Occipital lobe (tissue), 2 donors: ENCODE data around the gene ACAP2. TPM values are rescaled to one million over a fixed set of nuclear protein-coding genes. Genes with fewer than 3 reads are reported as not detected.
"Not testable (repeated sequence)": the region's sequence is repeated elsewhere in the genome, so short reads cannot be mapped to it uniquely, and the experiment has no call there.

Experiments
- DNase-seq: peaks from one replicate; lab custom pipeline; 2025; lab: John Stamatoyannopoulos, UW
- total RNA-seq: library from RNA; depleted of rRNA; stranded (reverse); fragments of >200 nt; gene quantifications from one replicate; pipeline ENCODE4 v1.2.3, GENCODE V29; 2014

Gene ACAP2
- total RNA-seq, 1 donor from 2014 or later = 199 TPM

GRCh38 chr3:195247086-195247862, 195.5 kb downstream of the ACAP2 start:
- no peak for DNase-seq

DNA sequence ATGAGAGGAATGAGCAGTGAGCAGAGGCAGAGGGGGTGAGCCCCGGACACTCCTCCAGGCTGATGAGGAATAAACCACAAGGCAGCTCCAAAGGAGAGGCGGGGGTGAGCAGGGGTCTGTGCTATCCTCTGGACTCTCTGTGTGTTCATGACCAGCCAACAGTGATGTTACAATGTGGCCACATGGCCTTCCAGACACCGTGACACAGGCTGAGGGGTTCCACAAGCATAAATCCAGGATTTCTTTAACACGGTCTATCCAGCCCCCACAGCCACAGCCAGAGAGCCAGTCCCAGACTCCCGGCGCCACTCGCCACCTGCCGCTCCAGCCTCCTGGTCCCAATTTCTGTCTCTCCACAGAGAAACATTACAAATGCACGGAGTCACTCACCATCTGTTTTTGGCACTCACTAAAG, 196.2 kb downstream of the ACAP2 start:
- no peak for DNase-seq

GRCh38 chr3:195245531-195245951, 197.3 kb downstream of the ACAP2 start:
- no peak for DNase-seq

DNA sequence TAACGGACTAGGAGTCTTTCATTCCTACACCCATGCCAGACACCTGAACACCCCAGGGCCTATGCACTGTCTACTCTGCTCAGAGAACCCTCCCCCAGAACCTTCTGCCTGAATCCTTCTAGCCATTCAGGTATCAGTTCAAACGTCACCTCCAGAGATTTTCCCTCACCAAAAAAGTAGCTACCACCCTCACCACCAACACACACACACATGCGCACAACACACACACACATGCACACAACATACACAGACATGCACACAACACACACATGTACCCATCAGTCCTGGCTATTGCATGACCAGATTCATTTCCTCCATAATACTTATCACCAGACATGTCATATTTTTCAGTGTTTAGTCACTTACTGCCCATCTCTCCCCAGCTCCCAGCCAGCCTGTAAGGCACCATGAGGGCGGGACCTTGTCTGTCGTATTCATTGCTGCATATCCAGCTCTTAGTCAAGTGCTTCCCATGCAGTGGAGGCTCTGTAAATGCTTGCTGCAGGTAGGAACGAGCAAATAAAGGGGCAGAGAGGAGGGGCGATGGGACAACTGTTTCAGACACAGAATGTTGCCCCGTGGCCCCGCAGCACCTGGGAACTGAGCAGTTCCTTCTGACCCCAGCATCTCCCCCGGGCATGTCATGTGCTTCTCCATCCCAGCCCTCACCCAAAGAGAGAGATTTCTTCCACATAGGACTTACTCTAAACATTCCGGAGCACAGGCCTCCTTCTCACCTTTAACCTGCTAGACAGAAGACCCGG, 201.0 kb downstream of the ACAP2 start:
- no peak for DNase-seq

GRCh38 chr3:195240939-195241338, 201.9 kb downstream of the ACAP2 start:
- DNase-seq = no peak

DNA sequence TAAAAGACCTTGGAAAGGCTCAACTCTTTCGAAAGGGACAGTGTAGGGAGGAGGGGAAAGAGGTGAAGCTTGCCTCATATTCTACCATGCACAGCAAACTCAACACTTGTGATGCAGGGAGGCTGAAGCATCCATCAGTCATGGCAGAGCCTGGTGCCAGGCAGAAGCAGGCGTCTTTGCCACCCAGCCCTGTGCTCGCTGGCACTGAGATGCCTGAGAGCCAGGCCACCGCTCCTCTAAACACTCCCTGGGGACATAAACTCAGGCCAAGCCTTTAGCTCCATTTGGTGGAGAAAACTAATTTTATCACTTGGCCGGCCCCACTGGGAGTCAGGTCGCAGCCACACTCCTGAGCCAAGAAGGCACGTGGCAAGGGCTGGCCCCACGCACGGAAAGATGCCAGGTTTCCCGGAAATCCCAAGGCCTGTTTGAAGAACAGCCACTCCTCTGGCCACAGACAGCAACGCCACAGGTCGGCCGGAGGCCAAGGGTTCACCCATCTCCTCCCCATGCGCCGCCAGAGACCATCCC, 202.6 kb downstream of the ACAP2 start:
- no peak for DNase-seq

DNA sequence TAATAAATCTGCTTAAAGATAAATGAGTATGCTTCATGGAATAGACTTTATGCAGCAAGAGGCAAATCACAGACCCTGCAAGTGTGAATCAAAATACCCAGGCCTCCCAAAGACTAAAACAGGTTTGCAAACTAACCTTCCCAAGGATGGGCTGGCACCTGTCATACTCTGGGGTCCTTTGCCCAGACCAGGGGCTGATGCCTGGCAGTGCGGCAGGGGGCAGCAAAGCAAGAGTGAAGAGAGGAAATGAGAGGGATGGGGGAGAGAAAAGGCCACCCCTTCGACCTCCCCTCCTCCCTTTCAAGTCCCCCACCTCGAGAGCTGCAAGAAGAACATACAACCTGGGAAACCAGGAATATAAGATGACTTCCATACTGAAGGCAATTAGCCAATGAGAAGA, 203.7 kb downstream of the ACAP2 start:
- no peak for DNase-seq

- no peak for DNase-seq
These were observed 204.2 kb downstream of the ACAP2 start for GRCh38 chr3:195238586-195239118.

DNA sequence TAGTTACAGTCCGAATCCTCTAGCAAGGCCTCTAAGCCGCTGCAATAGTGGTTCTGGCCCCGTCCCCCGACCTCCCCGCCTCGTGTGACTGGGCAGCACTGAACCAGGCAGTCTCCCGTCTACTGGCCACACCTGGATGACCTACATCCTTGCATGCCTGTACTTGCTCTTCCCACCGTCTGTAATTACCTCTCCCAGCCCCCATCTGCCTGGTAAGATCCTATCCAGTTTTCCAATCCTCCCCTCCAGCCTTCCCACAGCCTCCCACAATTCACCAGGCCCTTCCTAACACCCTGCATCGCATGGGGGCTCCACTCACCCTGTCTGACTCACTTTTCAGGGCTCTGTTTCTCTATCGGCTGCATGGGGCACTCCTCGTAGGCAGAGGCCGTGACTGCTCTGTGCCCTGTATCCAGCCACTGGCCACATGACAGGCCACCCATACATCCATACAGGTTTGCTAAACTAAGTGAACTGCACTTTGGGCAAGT, 204.7 kb downstream of the ACAP2 start:
- no peak for DNase-seq

- DNase-seq = no peak
These were observed 205.8 kb downstream of the ACAP2 start for GRCh38 chr3:195236801-195237570.

DNA sequence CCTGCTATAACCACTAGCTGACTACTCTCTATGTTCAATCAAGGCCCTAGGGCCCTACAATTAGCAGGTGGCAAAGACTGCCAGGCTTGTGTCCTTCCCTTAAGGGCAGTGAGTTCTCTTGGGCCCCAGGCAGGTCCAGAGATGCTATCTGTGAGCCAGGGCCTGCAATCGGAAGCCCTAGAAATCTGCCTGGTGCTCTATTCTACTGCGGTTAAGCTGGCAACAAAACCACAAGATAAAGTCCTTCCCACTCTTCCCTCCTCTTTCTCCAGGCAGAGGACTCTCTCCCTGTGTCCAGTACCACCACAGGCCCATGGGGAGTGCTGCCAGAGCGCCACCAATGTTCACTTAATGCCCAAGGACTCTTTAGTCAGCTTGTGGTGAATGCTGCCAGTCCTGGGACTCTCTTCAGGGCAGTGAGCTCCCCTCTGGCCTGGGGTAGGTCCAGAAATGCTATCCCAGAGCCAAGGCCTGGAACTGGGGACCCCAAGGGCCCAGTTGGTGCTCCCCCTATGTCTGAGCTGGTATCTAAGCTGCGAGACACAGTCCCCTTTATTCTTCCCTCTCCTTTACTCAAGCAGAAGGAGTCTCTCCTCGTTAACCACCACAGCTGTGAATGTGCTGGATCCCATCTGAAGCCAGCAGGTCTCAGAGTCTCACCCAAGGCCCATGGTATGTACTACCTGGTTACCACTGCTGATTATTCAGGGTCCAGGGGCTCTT, 206.6 kb downstream of the ACAP2 start:
- no peak for DNase-seq

DNA sequence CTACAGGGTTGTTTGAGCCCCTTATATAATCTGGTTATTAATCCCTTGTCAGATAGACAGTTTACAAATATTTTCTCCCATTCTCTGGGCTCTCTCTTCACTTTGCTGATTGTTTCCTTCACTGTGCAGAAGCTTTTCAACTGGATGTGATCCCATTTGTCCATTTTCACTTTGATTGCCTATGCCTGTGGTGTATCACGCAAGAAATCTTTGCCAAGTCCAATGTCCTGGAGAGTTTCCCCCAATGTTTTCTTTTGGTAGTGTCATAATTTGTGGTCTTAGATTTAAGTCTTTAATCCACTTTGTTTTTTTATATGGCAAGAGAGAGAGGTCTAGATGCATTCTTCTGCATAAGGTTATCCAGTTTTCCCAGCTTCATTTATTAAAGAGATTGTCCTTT, 212.6 kb downstream of the ACAP2 start:
- DNase-seq = no peak

DNA sequence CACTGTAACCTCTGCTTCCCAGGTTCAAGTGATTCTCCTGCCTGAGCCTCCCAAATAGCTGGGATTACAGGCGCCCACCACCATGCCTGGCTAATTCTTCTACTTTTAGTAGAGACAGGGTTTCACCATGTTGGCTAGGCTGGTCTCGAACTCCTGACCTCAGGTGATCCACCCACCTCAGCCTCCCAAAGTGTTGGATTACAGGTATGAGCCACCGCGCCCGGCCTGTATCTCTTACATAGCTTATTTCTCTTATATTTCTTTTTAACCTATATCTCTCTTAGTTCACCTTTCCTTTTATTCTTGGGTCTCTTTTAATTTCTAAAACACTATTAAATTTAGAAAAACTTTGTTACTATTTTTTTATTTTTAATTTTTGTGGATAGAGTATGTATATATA, 213.9 kb downstream of the ACAP2 start:
- not testable (repeated sequence) for DNase-seq

DNA sequence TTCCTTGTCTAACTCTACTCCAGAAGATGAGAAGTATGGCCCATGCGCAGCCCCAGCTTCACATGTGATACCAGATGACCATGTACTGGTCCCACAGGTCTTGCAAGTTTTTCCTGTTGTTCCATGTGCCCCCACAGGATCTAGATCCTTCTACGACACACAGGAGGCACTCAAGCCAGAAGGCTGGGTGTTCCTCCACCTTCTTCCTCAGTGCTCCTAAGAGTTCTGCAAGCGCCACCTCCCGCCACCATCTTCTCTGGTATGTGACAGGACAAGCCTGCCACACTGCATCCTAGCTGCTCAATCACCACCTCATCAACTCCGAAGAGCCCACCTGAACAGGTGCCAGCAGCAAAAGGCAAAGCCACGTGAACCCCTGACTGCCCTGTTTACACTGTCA, 214.9 kb downstream of the ACAP2 start:
- DNase-seq = no peak

- DNase-seq = no peak
These were observed 215.8 kb downstream of the ACAP2 start for GRCh38 chr3:195226900-195227447.

GRCh38 chr3:195226445-195226844, 216.4 kb downstream of the ACAP2 start:
- no peak for DNase-seq

- no peak for DNase-seq
These were observed 217.7 kb downstream of the ACAP2 start for GRCh38 chr3:195224980-195225580.
